ENCODE data around the gene TMEM121. TPM values are rescaled to one million over a fixed set of nuclear protein-coding genes. Genes with fewer than 3 reads are reported as not detected.

The TMEM121 gene
- total RNA-seq, 3 donors from 2014 or later (not counting 1 experiment from before 2014, with no cell fraction given) = 0.54 to 0.80 TPM; not detected in 1

DNA sequence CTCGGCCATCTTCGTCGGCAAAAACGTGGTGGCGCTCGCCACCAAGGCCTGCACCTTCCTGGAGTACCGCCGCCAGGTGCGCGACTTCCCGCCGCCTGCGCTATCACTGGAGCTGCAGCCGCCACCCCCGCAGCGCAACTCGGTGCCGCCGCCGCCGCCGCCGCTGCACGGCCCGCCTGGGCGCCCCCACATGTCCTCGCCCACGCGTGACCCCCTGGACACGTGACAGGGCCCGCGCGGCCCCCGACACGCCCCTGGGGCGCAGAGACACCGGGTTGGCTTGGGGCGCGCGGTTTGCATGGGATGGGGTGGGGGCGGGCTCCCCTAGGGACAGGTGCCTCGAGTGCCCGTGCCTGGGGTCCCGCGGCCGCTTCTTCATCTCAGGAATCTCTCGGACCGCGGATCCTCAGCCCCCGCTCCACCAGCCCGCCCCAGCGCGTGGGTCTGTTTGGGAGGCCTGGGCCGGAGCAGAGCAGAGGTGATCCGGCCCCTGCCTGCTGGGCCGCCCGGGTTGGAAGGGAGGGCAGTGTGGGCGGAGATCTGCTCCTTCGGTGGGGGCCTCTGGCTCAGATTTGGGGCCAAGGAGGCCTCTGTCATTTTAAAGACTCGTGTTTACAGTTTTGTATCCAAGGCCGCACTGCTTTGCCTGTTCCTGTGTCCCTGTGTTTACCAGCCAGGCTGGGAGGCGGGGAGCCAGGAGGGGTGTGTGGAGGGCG, 3.3 kb downstream of the TMEM121 start:
- Mint-ChIP-seq H3K27me3 (ENCODE audit: low read depth in 2 of 2) (peaks cover 0 to 42% of the 10 kb centered on the region in 2 donors), H3K9me3 (no peaks in the 10 kb centered on the region), H3K4me3 (peak overlapping the region; percentile 81), H3K4me1 (peaks cover 4 to 23% of the 10 kb centered on the region in 2 donors), H3K36me3 (no peaks in the 10 kb centered on the region), H3K27ac (no peak overlapping the region)
- TF ChIP-seq, protein P1, sequence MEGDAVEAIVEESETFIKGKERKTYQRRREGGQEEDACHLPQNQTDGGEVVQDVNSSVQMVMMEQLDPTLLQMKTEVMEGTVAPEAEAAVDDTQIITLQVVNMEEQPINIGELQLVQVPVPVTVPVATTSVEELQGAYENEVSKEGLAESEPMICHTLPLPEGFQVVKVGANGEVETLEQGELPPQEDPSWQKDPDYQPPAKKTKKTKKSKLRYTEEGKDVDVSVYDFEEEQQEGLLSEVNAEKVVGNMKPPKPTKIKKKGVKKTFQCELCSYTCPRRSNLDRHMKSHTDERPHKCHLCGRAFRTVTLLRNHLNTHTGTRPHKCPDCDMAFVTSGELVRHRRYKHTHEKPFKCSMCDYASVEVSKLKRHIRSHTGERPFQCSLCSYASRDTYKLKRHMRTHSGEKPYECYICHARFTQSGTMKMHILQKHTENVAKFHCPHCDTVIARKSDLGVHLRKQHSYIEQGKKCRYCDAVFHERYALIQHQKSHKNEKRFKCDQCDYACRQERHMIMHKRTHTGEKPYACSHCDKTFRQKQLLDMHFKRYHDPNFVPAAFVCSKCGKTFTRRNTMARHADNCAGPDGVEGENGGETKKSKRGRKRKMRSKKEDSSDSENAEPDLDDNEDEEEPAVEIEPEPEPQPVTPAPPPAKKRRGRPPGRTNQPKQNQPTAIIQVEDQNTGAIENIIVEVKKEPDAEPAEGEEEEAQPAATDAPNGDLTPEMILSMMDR (IDR thresholded peaks at IDR 0.05) = no peak
- ATAC-seq (no peak), DNase-seq (peak in 1 of 2 donors; percentile 67)
- Histone ChIP-seq H3K27me3 (ENCODE audit: control insufficient read depth, insufficient read depth, low read length) (peaks cover 15% of the 10 kb centered on the region), H3K9me3 (ENCODE audit: control insufficient read depth, insufficient read depth, low read length) (no peaks in the 10 kb centered on the region), H3K4me1 (ENCODE audit: control insufficient read depth, insufficient read depth, low read length) (peaks cover 60% of the 10 kb centered on the region), H3K27ac (ENCODE audit: low read length) (no peak overlapping the region), H3K36me3 (ENCODE audit: control insufficient read depth, insufficient read depth, low read length) (no peaks in the 10 kb centered on the region), H3K4me3 (ENCODE audit: low read length) (no peak overlapping the region)
- intact Hi-C loops (cut with micrococcal nuclease) = loop anchor here (2.0 to 5.0 kb wide), 2 partner anchors 37 to 159 kb away; partner anchors contain the start of gene TEDC1
- 45% methylated on average over 63 of the region's 63 CpGs for whole genome bisulfite sequencing (ENCODE audit: insufficient coverage)

DNA sequence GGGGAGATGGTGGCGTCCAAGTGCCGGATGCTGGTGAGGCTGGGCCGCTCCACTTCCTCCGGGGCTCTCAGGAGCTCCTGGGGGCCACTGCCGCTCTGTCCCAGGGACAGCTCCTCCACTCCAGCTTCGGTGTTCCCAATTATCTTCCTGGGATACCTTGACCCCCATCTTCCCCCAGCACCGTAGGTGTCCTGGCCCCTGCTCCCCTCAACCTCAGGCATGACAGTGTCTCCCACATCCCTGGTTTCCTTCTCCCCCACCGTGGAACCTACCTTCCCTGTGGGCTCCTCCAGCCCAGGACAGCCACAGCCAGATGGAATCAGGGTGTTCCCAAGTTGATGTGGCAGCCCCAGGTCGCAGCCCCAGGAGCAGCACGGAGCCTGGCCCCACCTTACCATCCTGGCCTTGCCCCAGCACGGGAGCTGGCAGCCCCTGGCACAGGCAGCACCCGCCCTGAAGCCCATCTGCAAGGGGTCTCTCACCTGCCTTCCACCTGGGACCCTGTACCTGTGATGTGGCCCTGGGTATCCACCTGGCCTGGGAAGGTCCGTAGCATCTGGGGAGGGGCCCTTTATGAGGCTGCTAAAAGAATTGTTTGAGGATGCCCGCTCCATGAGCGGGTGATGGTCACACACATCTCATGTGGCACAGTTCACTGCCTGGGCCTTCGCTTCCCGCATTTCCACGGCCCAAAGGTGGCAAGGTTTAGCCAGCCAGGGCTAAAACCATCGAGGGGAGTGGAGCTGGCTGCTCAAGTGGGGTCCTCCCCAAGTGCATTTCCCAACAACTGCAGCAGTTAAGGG, 4.1 kb downstream of the TMEM121 start:
- intact Hi-C loops (cut with micrococcal nuclease) = no loop called here
- Histone ChIP-seq H3K27me3 (ENCODE audit: control insufficient read depth, insufficient read depth, low read length) (peaks cover 15% of the 10 kb centered on the region), H3K36me3 (ENCODE audit: control insufficient read depth, insufficient read depth, low read length) (no peaks in the 10 kb centered on the region), H3K4me1 (ENCODE audit: control insufficient read depth, insufficient read depth, low read length) (peaks cover 60% of the 10 kb centered on the region), H3K9me3 (ENCODE audit: control insufficient read depth, insufficient read depth, low read length) (no peaks in the 10 kb centered on the region), H3K27ac (ENCODE audit: low read length) (no peak overlapping the region), H3K4me3 (ENCODE audit: low read length) (no peak overlapping the region)
- 90% methylated on average over 19 of the region's 19 CpGs for WGBS (ENCODE audit: insufficient coverage)
- TF ChIP-seq, protein P1 (IDR thresholded peaks at IDR 0.05) = no peak
- DNase-seq = no peak
- no peaks in the 10 kb centered on the region for H3K36me3 Mint-ChIP-seq
- no peaks in the 10 kb centered on the region for H3K9me3 Mint-ChIP-seq
- H3K4me1 Mint-ChIP-seq = peaks cover 4 to 23% of the 10 kb centered on the region in 2 donors
- H3K27ac Mint-ChIP-seq = no peak overlapping the region
- H3K27me3 Mint-ChIP-seq (ENCODE audit: low read depth in 2 of 2) = peaks cover 0 to 40% of the 10 kb centered on the region in 2 donors
- peak overlapping the region; percentile 56 for H3K4me3 Mint-ChIP-seq
- ATAC-seq = no peak

DNA sequence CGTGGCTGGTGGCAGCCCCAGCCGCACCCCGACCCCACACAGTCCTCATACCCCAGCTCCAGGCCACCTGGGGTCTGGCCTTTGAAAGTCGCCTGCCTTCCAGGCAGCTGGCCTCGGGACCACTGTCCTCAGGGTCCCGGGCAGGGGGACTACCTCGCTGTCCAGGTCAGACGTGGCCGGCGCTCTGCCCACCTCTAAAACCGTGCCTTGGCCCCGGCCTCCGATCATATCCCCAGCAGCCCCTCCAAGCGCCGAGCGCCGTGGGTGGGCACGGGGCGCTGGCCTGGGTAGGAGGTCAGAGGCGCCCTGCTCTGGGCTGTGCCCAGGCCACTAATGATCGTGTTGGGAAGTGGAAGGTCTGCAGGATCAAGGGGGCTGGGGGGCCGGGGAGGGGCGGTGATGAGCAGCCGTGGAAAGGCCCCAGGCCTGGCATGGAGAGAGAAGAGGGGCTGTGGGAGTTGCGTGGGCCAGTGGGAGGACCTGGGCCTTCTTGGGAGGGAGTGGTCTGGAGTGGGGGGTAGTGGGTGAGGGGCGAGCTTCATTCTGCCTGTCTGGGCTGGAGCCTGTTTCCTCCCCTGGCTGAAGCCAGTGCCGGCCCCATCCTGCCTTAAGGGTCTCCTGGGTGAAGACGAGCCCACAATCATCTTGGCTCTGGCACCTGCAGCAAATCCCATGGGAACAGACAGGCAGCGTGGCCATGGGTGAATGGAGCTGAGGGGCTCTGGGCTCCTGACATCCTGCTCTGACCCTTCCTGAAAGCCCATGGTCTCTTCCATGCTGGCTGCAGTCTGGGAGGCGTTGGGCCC, 4.9 kb downstream of the TMEM121 start:
- H3K27me3 ChIP-seq (ENCODE audit: control insufficient read depth, insufficient read depth, low read length) = peaks cover 13% of the 10 kb centered on the region
- peak overlapping the region; percentile 56 for H3K4me3 Mint-ChIP-seq
- intact Hi-C loops (cut with micrococcal nuclease) = no loop called here

More for the DNA sequence above, 4.9 kb downstream of the TMEM121 start:
- DNase-seq = no peak
- no peaks in the 10 kb centered on the region for H3K9me3 ChIP-seq (ENCODE audit: control insufficient read depth, insufficient read depth, low read length)
- no peaks in the 10 kb centered on the region for H3K36me3 ChIP-seq (ENCODE audit: control insufficient read depth, insufficient read depth, low read length)
- Mint-ChIP-seq H3K36me3 (no peaks in the 10 kb centered on the region), H3K4me1 (peaks cover 4 to 23% of the 10 kb centered on the region in 2 donors), H3K27me3 (ENCODE audit: low read depth in 2 of 2) (peaks cover 0 to 36% of the 10 kb centered on the region in 2 donors), H3K27ac (no peak overlapping the region), H3K9me3 (no peaks in the 10 kb centered on the region)
- ATAC-seq = no peak
- peaks cover 54% of the 10 kb centered on the region for H3K4me1 ChIP-seq (ENCODE audit: control insufficient read depth, insufficient read depth, low read length)
- H3K4me3 ChIP-seq (ENCODE audit: low read length) = no peak overlapping the region
- TF ChIP-seq, protein P1 (IDR thresholded peaks at IDR 0.05) = no peak
- H3K27ac ChIP-seq (ENCODE audit: low read length) = no peak overlapping the region
- WGBS (ENCODE audit: insufficient coverage) = 88% methylated on average over 30 of the region's 30 CpGs

All from natural killer cell (primary cell).